Right lobe of liver (tissue), 6 donors: ENCODE data around the gene MRPS7. TPM values are rescaled to one million over a fixed set of nuclear protein-coding genes. Genes with fewer than 3 reads are reported as not detected.

Experiments
- ATAC-seq, 4 donors: fragments of 200-7000 bp; cut with Tn5 transposase; one replicate each; pipeline ENCODE4 v1.9.1; 2020; ENCODE audit warnings: mild to moderate bottlenecking in 4 of 4, moderate library complexity in 4 of 4
- DNase-seq, 3 donors: peaks; one replicate each; pipeline ENCODE4 v3.0.0-alpha.2; 2020
- H3K27ac ChIP-seq, 3 donors: fragments of 200-600 bp; one replicate each; pipeline ENCODE4 v1.8.0; 2022
- H3K27me3 ChIP-seq, 2 donors: fragments of 200-600 bp; one replicate each; pipeline ENCODE4 v1.8.0; 2022
- H3K36me3 ChIP-seq, 4 donors: fragments of 200-600 bp; sonication (generic) in 1 of 4; one replicate each; pipeline versions ENCODE4 v1.5.1 to v1.8.0; 2017 to 2022; ENCODE audit warnings: control low read depth in 1 of 4
- H3K4me1 ChIP-seq, 4 donors: fragments of 200-600 bp; sonication (generic) in 1 of 4; one replicate each; pipeline versions ENCODE4 v1.5.1 to v1.8.0; 2017 to 2022; ENCODE audit warnings: control low read depth in 1 of 4
- H3K4me3 ChIP-seq, 3 donors: fragments of 200-600 bp; one replicate each; pipeline ENCODE4 v1.8.0; 2022
- H3K9me3 ChIP-seq, 4 donors: fragments of 200-600 bp; sonication (generic) in 1 of 4; one replicate each; pipeline versions ENCODE4 v1.5.1 to v1.8.0; 2017 to 2022; ENCODE audit warnings: control low read depth in 1 of 4
- CTCF ChIP-seq, 4 donors: fragments of 200-600 bp in 3 of 4; fragments of 450-650 bp in 1 of 4; IDR thresholded peaks; one replicate each; pipeline versions ENCODE4 v1.5.1 to v1.8.0; 2016 to 2022; ENCODE audit warnings: antibody characterized with exemption in 4 of 4, mild to moderate bottlenecking in 2 of 4
- POLR2A ChIP-seq: fragments of 450-650 bp; IDR thresholded peaks from one replicate; pipeline ENCODE4 v1.6.1; 2017; ENCODE audit warnings: antibody characterized with exemption, mild to moderate bottlenecking
- WGBS: methylation state at CpG from one replicate; pipeline ENCODE4 v1.1.6; 2018; ENCODE audit warnings: low coverage, low lambda C conversion rate; ENCODE audit not compliant: insufficient coverage; ENCODE audit errors: missing lambda C conversion rate; 5-methylcytosine and 5-hydroxymethylcytosine counted together
- intact Hi-C, 2 donors: fragments of 100-400 bp; cut with DNase I; formaldehyde crosslinking; loops; one replicate each; pipeline versions ENCODE4 v1.11.2 to v1.14.1; 2022
- total RNA-seq, 6 experiments: library from RNA; depleted of rRNA in 2 of 6; stranded (reverse); fragments of >200 nt in 2 of 6; fragmentation: NEBNext Ultra II Directional in 3 of 6; extraction: Animal tissue kit (Norgen Biotek cat#: 25700) in 3 of 6; gene quantifications; one replicate each; pipeline versions ENCODE4 v1.1.0 to v1.2.4, GENCODE V29; 2016 to 2023
- donor health status: DM: no; HTN: yes; CAD: no.
- donor health status: DM: no; HTN: no; CAD: no.
- donor health status: DM: no; HTN: no; CAD: no.
- donor health status: DM: no; HTN: yes; CAD: no.
- donor health status: DM: no; HTN: yes; CAD: no.

The MRPS7 gene
- total RNA-seq, 6 experiments from 2014 or later, result 29.6 to 37.2 (median 33.7) TPM

- no peak for ATAC-seq
- Histone ChIP-seq H3K27ac (no peak overlapping the region), H3K4me3 (no peak overlapping the region), H3K27me3 (no peaks in the 10 kb centered on the region), H3K36me3 (peaks cover 0 to 27% (median 9%) of the 10 kb centered on the region in 4 donors), H3K9me3 (no peaks in the 10 kb centered on the region), H3K4me1 (peaks cover 2 to 17% (median 4%) of the 10 kb centered on the region in 4 donors)
- TF ChIP-seq POLR2A (no peak), CTCF (IDR thresholded peaks at IDR 0.05) (no peak)
- intact Hi-C loops, result no loop called here
- DNase-seq, result no peak
- WGBS, result 77% methylated on average over 4 of the region's 4 CpGs
These were observed 1.4 kb downstream of the MRPS7 start for GRCh38 chr17:75263055-75263454.

DNA sequence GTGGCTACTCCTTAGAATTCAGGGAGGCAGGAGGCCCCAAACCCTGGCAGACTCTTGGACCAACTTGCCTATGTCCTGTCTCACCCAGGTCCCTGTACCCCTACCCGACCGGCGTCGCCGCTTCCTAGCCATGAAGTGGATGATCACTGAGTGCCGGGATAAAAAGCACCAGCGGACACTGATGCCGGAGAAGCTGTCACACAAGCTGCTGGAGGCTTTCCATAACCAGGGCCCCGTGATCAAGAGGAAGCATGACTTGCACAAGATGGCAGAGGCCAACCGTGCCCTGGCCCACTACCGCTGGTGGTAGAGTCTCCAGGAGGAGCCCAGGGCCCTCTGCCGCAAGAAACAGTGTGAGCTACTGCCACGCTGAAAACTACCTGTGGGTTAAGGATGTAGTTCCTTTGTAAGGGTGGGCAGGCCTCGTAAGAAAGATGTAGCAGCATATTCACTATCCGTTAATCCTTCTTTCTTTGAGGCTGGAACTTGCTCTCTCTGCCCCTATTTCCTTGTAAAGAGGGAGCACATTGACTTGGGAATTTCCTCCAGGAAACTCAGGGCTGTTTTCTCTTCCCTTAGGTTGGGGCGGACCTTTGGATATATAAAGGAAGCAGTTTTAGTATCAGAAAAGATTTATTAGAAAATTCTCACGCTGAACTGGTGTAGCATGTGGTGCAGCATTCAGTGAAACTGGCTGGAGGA is 4.1 kb downstream of the MRPS7 start:
- H3K4me3 ChIP-seq, result no peak overlapping the region
- no peaks in the 10 kb centered on the region for H3K9me3 ChIP-seq
- WGBS, result 91% methylated on average over 7 of the region's 17 CpGs
- H3K27me3 ChIP-seq, result no peaks in the 10 kb centered on the region
- H3K27ac ChIP-seq, result no peak overlapping the region
- H3K4me1 ChIP-seq, result peaks cover 2 to 11% (median 5%) of the 10 kb centered on the region in 4 donors
- H3K36me3 ChIP-seq, result peaks cover 0 to 27% (median 9%) of the 10 kb centered on the region in 4 donors
- intact Hi-C loops, result no loop called here
- no peak for ATAC-seq
- no peak for DNase-seq
- TF ChIP-seq POLR2A (no peak), CTCF (IDR thresholded peaks at IDR 0.05) (no peak)

DNA sequence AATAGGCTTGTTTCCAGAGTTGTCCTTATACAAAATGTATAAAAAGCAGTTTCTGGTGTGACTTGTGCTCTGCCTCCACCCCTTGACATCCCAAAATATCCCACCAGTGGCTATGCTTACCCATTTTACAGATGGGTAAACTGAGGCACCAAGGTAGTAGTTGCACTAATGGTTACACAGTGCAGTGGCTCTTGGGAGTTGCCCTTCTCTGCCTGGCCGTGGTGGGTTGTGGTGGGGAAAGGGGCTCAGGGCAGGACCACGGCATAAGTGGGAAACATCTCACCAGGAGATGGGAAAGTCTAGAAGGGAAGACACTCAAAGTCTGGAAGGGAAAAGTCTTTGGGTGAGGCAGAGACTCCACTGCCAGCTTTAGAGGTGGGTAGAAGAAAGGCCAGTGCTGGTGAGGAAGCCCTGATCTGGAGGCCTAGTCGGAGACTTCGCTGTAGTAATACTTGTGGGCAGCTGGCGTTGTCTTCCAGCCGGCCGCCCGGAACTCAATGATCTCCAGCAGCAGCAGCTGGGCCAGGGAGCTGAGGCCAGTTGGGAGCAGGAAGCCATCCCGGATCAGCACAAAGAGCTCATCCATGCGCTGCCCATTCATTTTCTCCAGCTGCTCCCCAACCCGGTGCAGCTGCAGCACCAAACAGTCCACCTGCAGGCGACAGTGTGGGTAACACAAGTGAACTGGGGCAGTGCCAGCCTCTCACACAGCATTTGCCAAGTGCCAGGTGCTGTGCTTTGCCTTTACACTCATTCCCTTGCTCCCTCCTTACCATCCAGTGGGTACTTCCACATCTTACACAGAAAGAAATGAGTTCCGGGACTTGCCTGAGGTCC is 4.9 kb downstream of the MRPS7 start:
- H3K9me3 ChIP-seq, result no peaks in the 10 kb centered on the region
- no peak for TF ChIP-seq CTCF (IDR thresholded peaks at IDR 0.05)
- TF ChIP-seq POLR2A, result no peak
- peaks cover 0 to 27% (median 9%) of the 10 kb centered on the region in 4 donors for H3K36me3 ChIP-seq
- intact Hi-C loops, result no loop called here
- ATAC-seq (no peak), DNase-seq (no peak)
- peaks cover 2 to 12% (median 5%) of the 10 kb centered on the region in 4 donors for H3K4me1 ChIP-seq
- no peak overlapping the region for H3K27ac ChIP-seq
- no peaks in the 10 kb centered on the region for H3K27me3 ChIP-seq
- 75% methylated on average over 2 of the region's 13 CpGs for WGBS
- H3K4me3 ChIP-seq, result no peak overlapping the region

- H3K36me3 ChIP-seq, result peaks cover 0 to 27% (median 9%) of the 10 kb centered on the region in 4 donors
- DNase-seq, result no peak
These were observed 5.4 kb downstream of the MRPS7 start for GRCh38 chr17:75267153-75267410.

More at GRCh38 chr17:75267153-75267410, 5.4 kb downstream of the MRPS7 start:
- Histone ChIP-seq H3K4me3 (no peak overlapping the region), H3K27me3 (no peaks in the 10 kb centered on the region), H3K4me1 (peaks cover 2 to 17% (median 7%) of the 10 kb centered on the region in 4 donors), H3K27ac (no peak overlapping the region), H3K9me3 (no peaks in the 10 kb centered on the region)
- no peak for ATAC-seq
- WGBS, result 45% methylated on average over 2 of the region's 2 CpGs
- TF ChIP-seq POLR2A, result no peak
- TF ChIP-seq CTCF (IDR thresholded peaks at IDR 0.05), result no peak
- intact Hi-C loops, result no loop called here
